HepG2 (cell line): Measurements from ENCODE around the gene SULT6B1. TPM values are rescaled to one million over a fixed set of nuclear protein-coding genes. Genes with fewer than 3 reads are reported as not detected.

Experiments
- BRCA1 ChIP-seq: sonication (generic); formaldehyde crosslinking; IDR thresholded peaks from 2 replicates; pipeline ENCODE4 v1.4.0; 2020; ENCODE audit warnings: missing genetic modification reagents
- CEBPG ChIP-seq: IDR thresholded peaks from 2 replicates; pipeline ENCODE4 v1.6.1; 2016
- ERF ChIP-seq: IDR thresholded peaks from 2 replicates; pipeline ENCODE4 v1.6.1; 2018; ENCODE audit warnings: missing biosample characterization, missing genetic modification reagents
- FOSL2 ChIP-seq: sonication (generic); formaldehyde crosslinking; IDR thresholded peaks from 2 replicates; pipeline ENCODE4 v1.4.0; 2020; ENCODE audit warnings: missing genetic modification reagents
- GATAD2A ChIP-seq: IDR thresholded peaks from 2 replicates; pipeline ENCODE4 v1.6.1; 2016
- GTF2F1 ChIP-seq: fragments of 150-350 bp; IDR thresholded peaks from 2 replicates; pipeline ENCODE4 v1.6.1; 2014; ENCODE audit warnings: low read length
- HOXA9 ChIP-seq: sonication (generic); formaldehyde crosslinking; IDR thresholded peaks from 2 replicates; pipeline ENCODE4 v1.8.1; 2022; ENCODE audit warnings: missing genetic modification reagents, mild to moderate bottlenecking, moderate library complexity, borderline replicate concordance
- JUN ChIP-seq: sonication (generic); formaldehyde crosslinking; IDR thresholded peaks from 2 replicates; pipeline ENCODE4 v1.4.0; 2020; ENCODE audit warnings: mild to moderate bottlenecking, missing genetic modification reagents
- MTERF4 ChIP-seq: sonication (generic); formaldehyde crosslinking; IDR thresholded peaks from 2 replicates; pipeline ENCODE4 v1.8.0; 2023; ENCODE audit warnings: mild to moderate bottlenecking, missing genetic modification reagents
- NFIC ChIP-seq: IDR thresholded peaks from 2 replicates; pipeline ENCODE4 v1.6.1; 2012; ENCODE audit warnings: mild to moderate bottlenecking, low read length, inconsistent platforms
- RELA ChIP-seq: sonication (generic); formaldehyde crosslinking; IDR thresholded peaks from 2 replicates; pipeline ENCODE4 v1.4.0; 2020; ENCODE audit warnings: missing genetic modification reagents
- SATB2 ChIP-seq: sonication (generic); formaldehyde crosslinking; IDR thresholded peaks from 2 replicates; pipeline ENCODE4 v1.5.0; 2020; ENCODE audit warnings: missing genetic modification reagents
- TOPORS ChIP-seq: sonication (generic); formaldehyde crosslinking; IDR thresholded peaks from 2 replicates; pipeline ENCODE4 v1.8.0; 2023; ENCODE audit warnings: mild to moderate bottlenecking, missing genetic modification reagents
- ZBTB8A ChIP-seq: sonication (generic); formaldehyde crosslinking; IDR thresholded peaks from 2 replicates; pipeline ENCODE4 v1.4.0; 2020; ENCODE audit warnings: mild to moderate bottlenecking, low read depth, missing genetic modification reagents, borderline replicate concordance
- ZFP1 ChIP-seq: IDR thresholded peaks from 2 replicates; pipeline ENCODE4 v1.6.1; 2016
- ZMYM2 ChIP-seq: sonication (generic); formaldehyde crosslinking; IDR thresholded peaks from 2 replicates; pipeline ENCODE4 v1.8.0; 2022; ENCODE audit warnings: mild to moderate bottlenecking, missing genetic modification reagents
- ZNF124 ChIP-seq: sonication (generic); formaldehyde crosslinking; IDR thresholded peaks from 2 replicates; pipeline ENCODE4 v1.4.0; 2020; ENCODE audit warnings: missing genetic modification reagents
- ZNF230 ChIP-seq: sonication (generic); formaldehyde crosslinking; IDR thresholded peaks from 2 replicates; pipeline ENCODE4 v1.4.0; 2020; ENCODE audit warnings: mild to moderate bottlenecking, missing genetic modification reagents
- ZNF577 ChIP-seq: sonication (generic); formaldehyde crosslinking; IDR thresholded peaks from 2 replicates; pipeline ENCODE4 v1.4.0; 2020; ENCODE audit warnings: mild to moderate bottlenecking, low read depth, missing genetic modification reagents, borderline replicate concordance
- ZNF724P ChIP-seq: sonication (generic); formaldehyde crosslinking; IDR thresholded peaks from 2 replicates; pipeline ENCODE4 v1.8.0; 2022; ENCODE audit warnings: missing genetic modification reagents, borderline replicate concordance
- ZSCAN21 ChIP-seq: sonication (generic); formaldehyde crosslinking; IDR thresholded peaks from 2 replicates; pipeline ENCODE4 v1.8.0; 2022; ENCODE audit warnings: mild to moderate bottlenecking, missing genetic modification reagents, moderate library complexity, borderline replicate concordance
- ZSCAN22 ChIP-seq: sonication (generic); formaldehyde crosslinking; IDR thresholded peaks from 2 replicates; pipeline ENCODE4 v1.4.0; 2020; ENCODE audit warnings: mild to moderate bottlenecking, missing genetic modification reagents
- polyA plus RNA-seq, 8 experiments: library from polyadenylated mRNA; depleted of rRNA in 3 of 8; stranded (reverse) in 7 of 8; unstranded in 1 of 8; fragments of >200 nt; fragmentation: Illumina TruSeq in 4 of 8; extraction: Trizol in 4 of 8; gene quantifications; 2 replicates each; pipeline versions ENCODE4 v1.2.1 to v1.2.3, GENCODE V29; 2011 to 2016; ENCODE audit warnings: low read depth in 4 of 8, missing spikeins in 1 of 8, mixed read lengths in 1 of 8; ENCODE audit not compliant: insufficient read depth in 1 of 8
- total RNA-seq, 5 experiments: library from RNA; depleted of rRNA; stranded (reverse); fragments of >200 nt; fragmentation: Illumina TruSeq; extraction: Trizol; gene quantifications; 2 replicates each; pipeline ENCODE4 v1.2.3, GENCODE V29; 2016; ENCODE audit warnings: low read depth in 1 of 5
- TF ChIP-seq, protein P1 (sequence below): sonication (generic); formaldehyde crosslinking; conservative IDR thresholded peaks from 2 replicates; pipeline ENCODE4 v1.4.0; 2020; ENCODE audit warnings: missing genetic modification reagents
- TF ChIP-seq, protein P2 (sequence below): sonication (generic); formaldehyde crosslinking; IDR thresholded peaks from 2 replicates; pipeline ENCODE4 v1.5.0; 2020; ENCODE audit warnings: missing genetic modification reagents, mild to moderate bottlenecking, borderline replicate concordance
- TF ChIP-seq, protein P3 (sequence below): IDR thresholded peaks from 2 replicates; pipeline ENCODE4 v1.6.1; 2012; ENCODE audit warnings: inconsistent platforms
- TF ChIP-seq, protein P4 (sequence below): sonication (generic); formaldehyde crosslinking; IDR thresholded peaks from 2 replicates; pipeline ENCODE4 v1.5.1; 2020; ENCODE audit warnings: missing genetic modification reagents, mild to moderate bottlenecking, borderline replicate concordance

Gene SULT6B1
- total and polyA plus RNA-seq, 2 of the 13 experiments (the other 11 are each of a cell fraction or from before 2014, with no cell fraction given), result not detected

GRCh38 chr2:37196320-37197195 lies 8.1 kb upstream of the SULT6B1 start, which contains the start of gene CEBPZOS (continued):
- TF ChIP-seq, protein P1, sequence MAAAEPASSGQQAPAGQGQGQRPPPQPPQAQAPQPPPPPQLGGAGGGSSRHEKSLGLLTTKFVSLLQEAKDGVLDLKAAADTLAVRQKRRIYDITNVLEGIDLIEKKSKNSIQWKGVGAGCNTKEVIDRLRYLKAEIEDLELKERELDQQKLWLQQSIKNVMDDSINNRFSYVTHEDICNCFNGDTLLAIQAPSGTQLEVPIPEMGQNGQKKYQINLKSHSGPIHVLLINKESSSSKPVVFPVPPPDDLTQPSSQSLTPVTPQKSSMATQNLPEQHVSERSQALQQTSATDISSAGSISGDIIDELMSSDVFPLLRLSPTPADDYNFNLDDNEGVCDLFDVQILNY (CRISPR knock-in tag), result peak; percentile 72; the same call in 1 of the 2 replicates
- no peak for TF ChIP-seq MTERF4
- TF ChIP-seq JUN (CRISPR knock-in tag), result peak; percentile 68
- TF ChIP-seq CEBPG (CRISPR knock-in tag), result peak; percentile 43
- TF ChIP-seq ZSCAN21 (CRISPR knock-in tag), result peak; percentile 96
- peak; percentile 70; the same call in 1 of the 2 replicates for TF ChIP-seq ZBTB8A (CRISPR knock-in tag)
- peak; percentile 46 for TF ChIP-seq FOSL2 (CRISPR knock-in tag)
- TF ChIP-seq ZSCAN22, result peak; percentile 68; the same call in 1 of the 2 replicates
- TF ChIP-seq, protein P2, sequence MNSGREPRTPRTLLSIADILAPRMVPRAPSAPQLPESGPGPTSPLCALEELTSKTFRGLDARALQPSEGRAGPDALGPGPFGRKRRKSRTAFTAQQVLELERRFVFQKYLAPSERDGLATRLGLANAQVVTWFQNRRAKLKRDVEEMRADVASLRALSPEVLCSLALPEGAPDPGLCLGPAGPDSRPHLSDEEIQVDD (CRISPR knock-in tag), result peak; percentile 84; the same call in 1 of the 2 replicates
- TF ChIP-seq, protein P3, sequence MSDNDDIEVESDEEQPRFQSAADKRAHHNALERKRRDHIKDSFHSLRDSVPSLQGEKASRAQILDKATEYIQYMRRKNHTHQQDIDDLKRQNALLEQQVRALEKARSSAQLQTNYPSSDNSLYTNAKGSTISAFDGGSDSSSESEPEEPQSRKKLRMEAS, result peak; percentile 97
- TF ChIP-seq ERF (CRISPR knock-in tag), result peak; percentile 77
- 0 out of 2 replicates have a peak, but pooled peaks have one; percentile 26 for TF ChIP-seq RELA (CRISPR knock-in tag)
- TF ChIP-seq ZNF230, result peak; percentile 92; the same call in 1 of the 2 replicates
- peak; percentile 11; the same call in 1 of the 2 replicates for TF ChIP-seq ZFP1 (CRISPR knock-in tag)
- TF ChIP-seq ZNF124, result no peak; the same call in 1 of the 2 replicates
- TF ChIP-seq ZMYM2 (CRISPR knock-in tag), result peak; percentile 40
- TF ChIP-seq, protein P4, sequence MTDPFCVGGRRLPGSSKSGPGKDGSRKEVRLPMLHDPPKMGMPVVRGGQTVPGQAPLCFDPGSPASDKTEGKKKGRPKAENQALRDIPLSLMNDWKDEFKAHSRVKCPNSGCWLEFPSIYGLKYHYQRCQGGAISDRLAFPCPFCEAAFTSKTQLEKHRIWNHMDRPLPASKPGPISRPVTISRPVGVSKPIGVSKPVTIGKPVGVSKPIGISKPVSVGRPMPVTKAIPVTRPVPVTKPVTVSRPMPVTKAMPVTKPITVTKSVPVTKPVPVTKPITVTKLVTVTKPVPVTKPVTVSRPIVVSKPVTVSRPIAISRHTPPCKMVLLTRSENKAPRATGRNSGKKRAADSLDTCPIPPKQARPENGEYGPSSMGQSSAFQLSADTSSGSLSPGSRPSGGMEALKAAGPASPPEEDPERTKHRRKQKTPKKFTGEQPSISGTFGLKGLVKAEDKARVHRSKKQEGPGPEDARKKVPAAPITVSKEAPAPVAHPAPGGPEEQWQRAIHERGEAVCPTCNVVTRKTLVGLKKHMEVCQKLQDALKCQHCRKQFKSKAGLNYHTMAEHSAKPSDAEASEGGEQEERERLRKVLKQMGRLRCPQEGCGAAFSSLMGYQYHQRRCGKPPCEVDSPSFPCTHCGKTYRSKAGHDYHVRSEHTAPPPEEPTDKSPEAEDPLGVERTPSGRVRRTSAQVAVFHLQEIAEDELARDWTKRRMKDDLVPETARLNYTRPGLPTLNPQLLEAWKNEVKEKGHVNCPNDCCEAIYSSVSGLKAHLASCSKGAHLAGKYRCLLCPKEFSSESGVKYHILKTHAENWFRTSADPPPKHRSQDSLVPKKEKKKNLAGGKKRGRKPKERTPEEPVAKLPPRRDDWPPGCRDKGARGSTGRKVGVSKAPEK, result peak; percentile 91
- peak; percentile 97 for TF ChIP-seq TOPORS (CRISPR knock-in tag)
- 0 out of 2 replicates have a peak, but pooled peaks have one; percentile 71 for TF ChIP-seq BRCA1 (CRISPR knock-in tag)
- no peak for TF ChIP-seq HOXA9 (CRISPR knock-in tag)
- TF ChIP-seq SATB2 (CRISPR knock-in tag), result peak; percentile 90; the same call in 1 of the 2 replicates
- no peak; the same call in 1 of the 2 replicates for TF ChIP-seq ZNF577
- peak; percentile 11; the same call in 1 of the 2 replicates for TF ChIP-seq GATAD2A (CRISPR knock-in tag)
- no peak for TF ChIP-seq NFIC
- TF ChIP-seq ZNF724P (CRISPR knock-in tag), result 0 out of 2 replicates have a peak, but pooled peaks have one; percentile 69
- no peak for TF ChIP-seq GTF2F1
